COR-L47 (cell line): Measurements from ENCODE around the gene FOXP1.

Experiments used
- DNase-seq: peaks from one replicate; lab custom pipeline; 2025; lab: John Stamatoyannopoulos, UW

Gene FOXP1

GRCh38 chr3:71583566-71584393 is at the start of gene FOXP1:
Gene FOXP1 (minus strand): TSS chr3:71583728. CDS start chr3:71198381, 385,347 bp downstream.
- peak; percentile 61 for DNase-seq

- DNase-seq, result no peak
These were observed 46.2 kb upstream of the FOXP1 start for GRCh38 chr3:71629711-71630110.

- no peak for DNase-seq
These were observed 45.8 kb upstream of the FOXP1 start for GRCh38 chr3:71629289-71629688.

GRCh38 chr3:71628522-71628921 is 45.0 kb upstream of the FOXP1 start:
- no peak for DNase-seq

- no peak for DNase-seq
These were observed 42.1 kb upstream of the FOXP1 start for GRCh38 chr3:71625676-71626075.

- DNase-seq, result no peak
These were observed 38.5 kb upstream of the FOXP1 start for GRCh38 chr3:71621825-71622537.

GRCh38 chr3:71618538-71618937 is 35.0 kb upstream of the FOXP1 start:
- DNase-seq, result no peak

- DNase-seq, result no peak
These were observed 33.1 kb upstream of the FOXP1 start for GRCh38 chr3:71616571-71617021.

GRCh38 chr3:71614869-71615268 is 31.3 kb upstream of the FOXP1 start:
- DNase-seq, result no peak

- DNase-seq, result no peak
These were observed 30.9 kb upstream of the FOXP1 start for GRCh38 chr3:71614426-71614825.

- DNase-seq, result no peak
These were observed 27.6 kb upstream of the FOXP1 start for GRCh38 chr3:71611099-71611498.

GRCh38 chr3:71607364-71607763 is 23.8 kb upstream of the FOXP1 start:
- no peak for DNase-seq

- no peak for DNase-seq
These were observed 23.1 kb upstream of the FOXP1 start for GRCh38 chr3:71606582-71606981.

GRCh38 chr3:71602256-71602655 is 18.7 kb upstream of the FOXP1 start:
- no peak for DNase-seq

- DNase-seq, result no peak
These were observed 18.3 kb upstream of the FOXP1 start for GRCh38 chr3:71601811-71602210.

GRCh38 chr3:71600646-71601288 is 17.2 kb upstream of the FOXP1 start:
- DNase-seq, result no peak

- DNase-seq, result no peak
These were observed 15.9 kb upstream of the FOXP1 start for GRCh38 chr3:71599416-71599815.

- DNase-seq, result no peak
These were observed 14.8 kb upstream of the FOXP1 start for GRCh38 chr3:71598292-71598691.

- no peak for DNase-seq
These were observed 13.8 kb upstream of the FOXP1 start for GRCh38 chr3:71597286-71597685.

GRCh38 chr3:71593106-71593505 is 9.6 kb upstream of the FOXP1 start:
- DNase-seq, result no peak

GRCh38 chr3:71591101-71591500 is 7.6 kb upstream of the FOXP1 start:
- no peak for DNase-seq

GRCh38 chr3:71589132-71589531 is 5.6 kb upstream of the FOXP1 start:
- peak; percentile 71 for DNase-seq

GRCh38 chr3:71587958-71588357 is 4.4 kb upstream of the FOXP1 start:
- DNase-seq, result no peak
